H1 (cell line): ENCODE measurements around the gene SLC5A4. TPM values are rescaled to one million over a fixed set of nuclear protein-coding genes. Genes with fewer than 3 reads are reported as not detected.
A peak's percentile ranks its signal among the peaks of the same experiment; 100 is the strongest.

ENCODE experiments used
- ASH2L ChIP-seq: fragments of 200-600, 300-600 bp; sonication (generic); IDR thresholded peaks from one replicate; pipeline ENCODE4 v1.7.1; 2017; ENCODE audit warnings: low read length
- BRCA1 ChIP-seq: IDR thresholded peaks from 2 replicates; pipeline ENCODE4 v1.6.1; 2012; ENCODE audit warnings: low read depth, low read length, improper control_type of control experiment
- CHD1 ChIP-seq: IDR thresholded peaks from 2 replicates; pipeline ENCODE4 v1.6.1; 2012; ENCODE audit warnings: low read depth, low read length, improper control_type of control experiment
- CHD2 ChIP-seq: IDR thresholded peaks from 2 replicates; pipeline ENCODE4 v1.6.1; 2012; ENCODE audit warnings: low read length, improper control_type of control experiment
- CTBP2 ChIP-seq: IDR thresholded peaks from 2 replicates; pipeline ENCODE4 v1.7.0; 2011; ENCODE audit warnings: borderline replicate concordance, mild to moderate bottlenecking, moderate library complexity, mixed read lengths, low read length; ENCODE audit not compliant: insufficient read depth, insufficient read length
- CTCF ChIP-seq, 3 experiments: IDR thresholded peaks; 1 replicate in 2 of 3; 2 replicates in 1 of 3; pipeline versions ENCODE4 v1.5.1 to v1.6.1; 2011; ENCODE audit warnings: low read length in 3 of 3, mild to moderate bottlenecking in 3 of 3, inconsistent platforms in 2 of 3, low read depth in 1 of 3, moderate library complexity in 1 of 3; ENCODE audit not compliant: insufficient read depth in 1 of 3; ENCODE audit errors: control extremely low read depth in 1 of 3
- EP300 ChIP-seq, 2 experiments: IDR thresholded peaks; 1 replicate in 1 of 2; 2 replicates in 1 of 2; pipeline ENCODE4 v1.6.1; 2011 to 2012; ENCODE audit warnings: low read depth in 2 of 2, low read length in 2 of 2, mild to moderate bottlenecking in 2 of 2, borderline replicate concordance in 1 of 2, inconsistent platforms in 1 of 2, moderate library complexity in 1 of 2
- EZH2 ChIP-seq: fragments of 200-600 bp; sonication (generic); IDR thresholded peaks from 2 replicates; pipeline ENCODE4 v1.7.1; 2012; ENCODE audit warnings: low read depth, mild to moderate bottlenecking, moderate library complexity, low read length, inconsistent platforms; ENCODE audit not compliant: severe bottlenecking
- HDAC6 ChIP-seq: IDR thresholded peaks from one replicate; pipeline ENCODE4 v1.7.1; 2012; ENCODE audit warnings: low read depth, mild to moderate bottlenecking, inconsistent platforms, low read length, moderate library complexity
- JUND ChIP-seq: IDR thresholded peaks from 2 replicates; pipeline ENCODE4 v1.6.1; 2011; ENCODE audit warnings: mild to moderate bottlenecking, improper control_type of control experiment, low read length
- KDM1A ChIP-seq: fragments of 200-600, 300-600 bp; sonication (generic); IDR thresholded peaks from 2 replicates; pipeline ENCODE4 v1.7.1; 2016; ENCODE audit warnings: mild to moderate bottlenecking, low read length, borderline replicate concordance
- MAFK ChIP-seq: IDR thresholded peaks from 2 replicates; pipeline ENCODE4 v1.6.1; 2012; ENCODE audit warnings: low read depth, mild to moderate bottlenecking, improper control_type of control experiment, low read length
- MAX ChIP-seq: IDR thresholded peaks from 2 replicates; pipeline ENCODE4 v1.6.1; 2012; ENCODE audit warnings: inconsistent platforms
- PHF8 ChIP-seq: fragments of 200-600 bp; sonication (generic); conservative IDR thresholded peaks from 2 replicates; pipeline ENCODE4 v1.7.1; 2012; ENCODE audit warnings: low read depth, mild to moderate bottlenecking, inconsistent platforms, low read length, moderate library complexity
- POU5F1 ChIP-seq: IDR thresholded peaks from 2 replicates; pipeline ENCODE4 v1.6.1; 2011; ENCODE audit warnings: low read depth, mild to moderate bottlenecking, low read length, moderate library complexity
- RAD21 ChIP-seq, 2 experiments: IDR thresholded peaks in 1 of 2; conservative IDR thresholded peaks in 1 of 2; 2 replicates each; pipeline ENCODE4 v1.6.1; 2011; ENCODE audit warnings: low read depth in 2 of 2, low read length in 2 of 2, improper control_type of control experiment in 1 of 2, inconsistent platforms in 1 of 2, mild to moderate bottlenecking in 1 of 2, moderate library complexity in 1 of 2
- SAP30 ChIP-seq: fragments of 300-600 bp; sonication (generic); IDR thresholded peaks from 2 replicates; pipeline ENCODE4 v1.7.1; 2012; ENCODE audit warnings: low read length, moderate library complexity, mild to moderate bottlenecking, inconsistent platforms; ENCODE audit not compliant: insufficient read depth, insufficient replicate concordance
- SIX5 ChIP-seq: IDR thresholded peaks from 2 replicates; pipeline ENCODE4 v1.6.1; 2011; ENCODE audit warnings: mild to moderate bottlenecking, low read depth, low read length
- SUZ12 ChIP-seq: fragments of 200-600 bp; sonication (generic); IDR thresholded peaks from 2 replicates; pipeline ENCODE4 v1.6.1; 2012; ENCODE audit warnings: mild to moderate bottlenecking, inconsistent platforms, low read length, moderate library complexity, mixed read lengths
- polyA plus RNA-seq, 7 experiments: library from polyadenylated mRNA; depleted of rRNA in 3 of 7; stranded (reverse) in 5 of 7; unstranded in 2 of 7; fragments of >200 nt in 5 of 7; fragments of 200-250 nt in 2 of 7; gene quantifications; 1 replicate in 5 of 7; 2 replicates in 1 of 7; 4 replicates in 1 of 7; pipeline versions ENCODE4 v1.2.1 to v1.2.3, GENCODE V29; 2011 to 2013; ENCODE audit warnings: missing spikeins in 2 of 7, mixed read lengths in 2 of 7
- total RNA-seq: library from RNA; stranded (reverse); fragmentation: NEBNext Ultra II Directional; extraction: Animal tissue kit (Norgen Biotek cat#: 25700); gene quantifications from 2 replicates; pipeline ENCODE4 v1.2.1, GENCODE V29; 2021

The SLC5A4 gene
- total and polyA plus RNA-seq, 2 of the 8 experiments (the other 6 are each of a cell fraction or from before 2014, with no cell fraction given), result 0.17 TPM; not detected in 1

GRCh38 chr22:32175683-32176644 lies 79.2 kb downstream of the SLC5A4 start (continued):
- TF ChIP-seq EZH2 (peak; percentile 28), CTCF (IDR thresholded peaks at IDR 0.05; ENCODE audit: control extremely low read depth in 1 of 3, insufficient read depth in 1 of 3, low read depth in 1 of 3, low read length in 3 of 3) (peak; percentile 2 to 42 (median 26); a peak in 3 of 4 replicates), SAP30 (no peak), CHD2 (no peak), ASH2L (peak; percentile 42), EP300 (IDR thresholded peaks at IDR 0.05; ENCODE audit: borderline replicate concordance in 1 of 2, low read depth in 2 of 2, low read length in 2 of 2) (no peak), PHF8 (no peak), POU5F1 (no peak), CHD1 (no peak), HDAC6 (no peak), CTBP2 (peak; percentile 21), JUND (no peak), BRCA1 (no peak), SIX5 (no peak), MAFK (no peak), RAD21 (IDR thresholded peaks at IDR 0.05 in 1 of 2, conservative IDR thresholded peaks at IDR 0.05 in 1 of 2; ENCODE audit: low read depth in 2 of 2, low read length in 2 of 2) (peak in 1 of 2 experiments; percentile 17; a peak in 2 of 4 replicates), SUZ12 (peak; percentile 54; the same call in 1 of the 2 replicates), KDM1A (no peak), MAX (peak; percentile 83)
